ENCODE measurements around the gene RCSD1.

RCSD1 gene

DNA sequence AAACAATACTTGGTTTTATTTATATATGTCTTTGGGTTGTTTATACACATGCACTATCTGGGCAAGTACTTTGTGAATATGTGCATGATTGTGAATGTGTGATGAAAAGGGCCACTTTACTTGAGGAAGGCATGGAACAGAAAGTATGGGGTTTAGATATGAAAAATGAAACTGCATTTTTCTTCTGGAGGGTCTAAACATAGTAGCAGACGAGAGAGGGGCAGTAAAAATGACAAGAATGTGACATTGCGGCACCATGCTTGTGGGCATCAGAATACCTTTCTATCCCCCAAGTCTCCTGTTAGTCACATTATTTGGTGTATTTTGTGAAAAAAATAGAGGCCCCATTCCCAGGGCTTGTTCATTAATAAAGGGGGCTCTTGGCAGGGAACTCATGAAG is 76.3 kb downstream of the RCSD1 start:
- TF ChIP-seq RAD21 (IDR thresholded peaks at IDR 0.05; ENCODE audit: low read depth) (no peak), TAF1 (IDR thresholded peaks at IDR 0.05; ENCODE audit: low read depth) (no peak), ZBTB7A (IDR thresholded peaks at IDR 0.05; ENCODE audit: low read depth) (no peak), TCF12 (IDR thresholded peaks at IDR 0.05; ENCODE audit: low read depth) (no peak), NFIC (IDR thresholded peaks at IDR 0.05) (no peak), YY1 (IDR thresholded peaks at IDR 0.05; ENCODE audit: low read depth) (no peak)

DNA sequence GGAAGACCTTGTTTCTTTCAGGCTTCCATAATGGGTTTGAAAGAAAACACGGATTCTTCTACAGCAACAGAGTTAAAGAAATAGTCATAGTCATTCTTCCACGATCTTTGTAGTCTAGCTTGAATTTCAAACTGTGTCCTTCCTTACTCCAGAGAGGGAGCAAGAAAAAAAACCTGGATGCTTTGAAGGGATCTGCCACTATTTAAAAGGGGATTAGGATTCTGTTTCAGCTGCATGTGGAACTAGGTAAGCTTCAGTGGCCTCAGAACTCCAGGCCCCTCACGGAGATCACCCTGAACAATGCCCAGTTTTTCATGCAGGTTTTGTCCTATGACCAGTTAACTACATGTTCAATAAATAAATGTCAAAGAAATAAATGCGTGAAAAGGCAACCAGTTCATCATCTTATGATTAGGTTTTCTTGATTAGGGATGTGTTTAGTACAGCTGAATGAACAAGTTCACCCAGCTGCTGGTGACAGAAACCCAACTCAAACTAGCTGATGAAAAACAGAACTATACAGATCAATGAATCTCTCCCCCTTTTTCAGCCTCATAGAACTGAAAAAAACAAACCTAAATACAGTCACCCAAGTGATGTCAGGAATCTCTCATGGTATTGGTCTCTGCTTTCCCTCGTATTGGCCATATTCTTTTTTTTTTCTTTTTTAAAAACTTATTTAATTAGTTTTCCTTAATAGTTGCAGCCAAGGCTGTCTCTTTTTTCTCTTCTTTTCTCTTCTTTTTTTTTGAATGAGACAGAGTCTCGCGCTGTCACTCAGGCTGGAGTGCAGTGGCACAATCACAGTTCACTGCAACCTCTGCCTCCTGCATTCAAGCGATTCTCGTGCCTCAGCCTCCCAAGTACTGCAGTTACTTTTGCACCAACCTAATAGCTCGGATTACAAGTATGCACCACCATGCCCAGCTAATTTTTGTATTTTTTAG is 77.2 kb downstream of the RCSD1 start:
- TF ChIP-seq TEAD4 (IDR thresholded peaks at IDR 0.05), result no peak
- no peak for TF ChIP-seq TAF1 (IDR thresholded peaks at IDR 0.05; ENCODE audit: low read depth)
- no peak for TF ChIP-seq EP300 (IDR thresholded peaks at IDR 0.05; ENCODE audit: borderline replicate concordance)
- TF ChIP-seq RAD21 (IDR thresholded peaks at IDR 0.05; ENCODE audit: low read depth), result no peak
- no peak for TF ChIP-seq YY1 (IDR thresholded peaks at IDR 0.05; ENCODE audit: low read depth)

DNA sequence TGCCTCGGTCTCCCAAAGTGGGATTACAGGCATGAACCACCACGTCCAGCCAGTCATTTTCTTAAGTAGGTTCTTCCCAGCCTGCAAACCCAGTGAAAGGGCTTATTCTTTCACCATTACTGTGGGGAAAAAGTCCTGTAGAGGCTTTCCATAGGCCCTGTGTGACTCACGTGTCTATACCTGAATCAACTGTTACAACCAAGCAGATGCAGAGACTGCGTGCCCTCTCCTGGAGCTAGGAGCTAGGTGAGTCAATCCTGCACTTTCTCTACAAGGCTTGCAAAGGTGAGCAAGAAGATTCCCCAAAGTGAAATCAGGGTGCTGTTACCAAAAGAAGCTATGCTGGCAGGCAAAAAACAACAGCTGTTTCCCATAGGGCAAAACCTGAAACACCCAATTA is 77.9 kb downstream of the RCSD1 start:
- TF ChIP-seq, protein P1, sequence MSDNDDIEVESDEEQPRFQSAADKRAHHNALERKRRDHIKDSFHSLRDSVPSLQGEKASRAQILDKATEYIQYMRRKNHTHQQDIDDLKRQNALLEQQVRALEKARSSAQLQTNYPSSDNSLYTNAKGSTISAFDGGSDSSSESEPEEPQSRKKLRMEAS (IDR thresholded peaks at IDR 0.05), result no peak
- no peak for TF ChIP-seq TAF1 (IDR thresholded peaks at IDR 0.05; ENCODE audit: low read depth)
- TF ChIP-seq ZBTB7A (IDR thresholded peaks at IDR 0.05; ENCODE audit: low read depth), result no peak
- TF ChIP-seq, protein P2, sequence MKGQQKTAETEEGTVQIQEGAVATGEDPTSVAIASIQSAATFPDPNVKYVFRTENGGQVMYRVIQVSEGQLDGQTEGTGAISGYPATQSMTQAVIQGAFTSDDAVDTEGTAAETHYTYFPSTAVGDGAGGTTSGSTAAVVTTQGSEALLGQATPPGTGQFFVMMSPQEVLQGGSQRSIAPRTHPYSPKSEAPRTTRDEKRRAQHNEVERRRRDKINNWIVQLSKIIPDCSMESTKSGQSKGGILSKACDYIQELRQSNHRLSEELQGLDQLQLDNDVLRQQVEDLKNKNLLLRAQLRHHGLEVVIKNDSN (IDR thresholded peaks at IDR 0.05), result no peak
- TF ChIP-seq CREB1 (IDR thresholded peaks at IDR 0.05; ENCODE audit: low read depth), result no peak
- TF ChIP-seq TEAD4 (IDR thresholded peaks at IDR 0.05), result no peak

DNA sequence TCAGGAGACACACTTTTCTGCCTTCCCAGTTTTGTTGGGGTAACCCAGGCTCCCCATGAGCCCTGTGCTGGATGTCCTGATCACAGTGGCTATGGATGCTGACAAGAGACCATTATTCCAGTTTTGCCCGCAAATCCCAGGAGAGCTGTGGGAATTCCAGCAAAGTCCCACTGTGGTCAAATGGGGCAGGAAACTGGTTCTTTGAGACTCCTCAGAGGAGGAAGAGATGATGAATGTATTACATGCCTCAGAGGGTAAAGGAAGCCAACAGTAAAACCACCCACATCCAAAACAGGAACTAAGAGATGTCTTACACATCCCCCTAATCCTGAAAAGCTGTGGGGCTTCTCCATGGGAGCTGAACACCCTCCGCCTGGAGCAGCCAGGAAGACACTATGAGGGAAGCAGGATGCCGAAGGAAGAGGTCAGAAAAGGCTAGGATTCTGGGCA is 78.9 kb downstream of the RCSD1 start:
- TF ChIP-seq ZBTB7A (IDR thresholded peaks at IDR 0.05; ENCODE audit: low read depth), result no peak
- no peak for TF ChIP-seq TEAD4 (IDR thresholded peaks at IDR 0.05)
- TF ChIP-seq TAF1 (IDR thresholded peaks at IDR 0.05; ENCODE audit: low read depth), result no peak
- TF ChIP-seq, protein P2 (IDR thresholded peaks at IDR 0.05), result no peak
- no peak for TF ChIP-seq CEBPB (IDR thresholded peaks at IDR 0.05)
- TF ChIP-seq RAD21 (IDR thresholded peaks at IDR 0.05; ENCODE audit: low read depth), result no peak
- no peak for TF ChIP-seq NFIC (IDR thresholded peaks at IDR 0.05)
- TF ChIP-seq, protein P1 (IDR thresholded peaks at IDR 0.05), result no peak
- TF ChIP-seq EP300 (IDR thresholded peaks at IDR 0.05; ENCODE audit: borderline replicate concordance), result no peak

DNA sequence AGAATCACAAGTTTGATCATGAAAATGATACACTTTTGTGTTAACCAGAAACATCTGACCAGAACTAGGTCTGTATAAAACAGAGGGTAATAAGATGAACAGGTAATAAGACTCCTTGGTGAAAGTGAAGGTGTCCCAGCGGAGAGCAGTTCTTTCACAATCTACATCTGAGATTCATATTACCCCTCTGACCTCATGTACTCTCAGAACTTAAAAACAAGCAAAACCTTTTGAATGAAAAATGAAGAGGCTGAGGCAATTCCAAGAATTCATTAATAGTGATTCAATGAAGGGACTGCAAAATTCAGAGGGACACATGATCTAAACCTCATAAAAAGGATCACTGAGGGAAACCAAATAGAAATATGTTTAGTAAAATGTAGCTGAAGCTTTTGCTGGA is 80.8 kb downstream of the RCSD1 start:
- TF ChIP-seq EGR1 (IDR thresholded peaks at IDR 0.05), result no peak
- no peak for TF ChIP-seq TCF12 (IDR thresholded peaks at IDR 0.05; ENCODE audit: low read depth)
- TF ChIP-seq CEBPB (IDR thresholded peaks at IDR 0.05), result no peak
- no peak for TF ChIP-seq NFIC (IDR thresholded peaks at IDR 0.05)
- TF ChIP-seq RAD21 (IDR thresholded peaks at IDR 0.05; ENCODE audit: low read depth), result no peak
- TF ChIP-seq TAF1 (IDR thresholded peaks at IDR 0.05; ENCODE audit: low read depth), result no peak
- TF ChIP-seq TEAD4 (IDR thresholded peaks at IDR 0.05), result no peak
- no peak for TF ChIP-seq YY1 (IDR thresholded peaks at IDR 0.05; ENCODE audit: low read depth)
- TF ChIP-seq ZBTB7A (IDR thresholded peaks at IDR 0.05; ENCODE audit: low read depth), result no peak
- TF ChIP-seq, protein P2 (IDR thresholded peaks at IDR 0.05), result no peak
- TF ChIP-seq CREB1 (IDR thresholded peaks at IDR 0.05; ENCODE audit: low read depth), result no peak
- TF ChIP-seq FOXM1 (IDR thresholded peaks at IDR 0.05; ENCODE audit: borderline replicate concordance, low read depth), result no peak
- TF ChIP-seq EP300 (IDR thresholded peaks at IDR 0.05; ENCODE audit: borderline replicate concordance), result no peak
- TF ChIP-seq, protein P3, sequence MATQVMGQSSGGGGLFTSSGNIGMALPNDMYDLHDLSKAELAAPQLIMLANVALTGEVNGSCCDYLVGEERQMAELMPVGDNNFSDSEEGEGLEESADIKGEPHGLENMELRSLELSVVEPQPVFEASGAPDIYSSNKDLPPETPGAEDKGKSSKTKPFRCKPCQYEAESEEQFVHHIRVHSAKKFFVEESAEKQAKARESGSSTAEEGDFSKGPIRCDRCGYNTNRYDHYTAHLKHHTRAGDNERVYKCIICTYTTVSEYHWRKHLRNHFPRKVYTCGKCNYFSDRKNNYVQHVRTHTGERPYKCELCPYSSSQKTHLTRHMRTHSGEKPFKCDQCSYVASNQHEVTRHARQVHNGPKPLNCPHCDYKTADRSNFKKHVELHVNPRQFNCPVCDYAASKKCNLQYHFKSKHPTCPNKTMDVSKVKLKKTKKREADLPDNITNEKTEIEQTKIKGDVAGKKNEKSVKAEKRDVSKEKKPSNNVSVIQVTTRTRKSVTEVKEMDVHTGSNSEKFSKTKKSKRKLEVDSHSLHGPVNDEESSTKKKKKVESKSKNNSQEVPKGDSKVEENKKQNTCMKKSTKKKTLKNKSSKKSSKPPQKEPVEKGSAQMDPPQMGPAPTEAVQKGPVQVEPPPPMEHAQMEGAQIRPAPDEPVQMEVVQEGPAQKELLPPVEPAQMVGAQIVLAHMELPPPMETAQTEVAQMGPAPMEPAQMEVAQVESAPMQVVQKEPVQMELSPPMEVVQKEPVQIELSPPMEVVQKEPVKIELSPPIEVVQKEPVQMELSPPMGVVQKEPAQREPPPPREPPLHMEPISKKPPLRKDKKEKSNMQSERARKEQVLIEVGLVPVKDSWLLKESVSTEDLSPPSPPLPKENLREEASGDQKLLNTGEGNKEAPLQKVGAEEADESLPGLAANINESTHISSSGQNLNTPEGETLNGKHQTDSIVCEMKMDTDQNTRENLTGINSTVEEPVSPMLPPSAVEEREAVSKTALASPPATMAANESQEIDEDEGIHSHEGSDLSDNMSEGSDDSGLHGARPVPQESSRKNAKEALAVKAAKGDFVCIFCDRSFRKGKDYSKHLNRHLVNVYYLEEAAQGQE (IDR thresholded peaks at IDR 0.05; ENCODE audit: low read depth), result no peak
- TF ChIP-seq, protein P1 (IDR thresholded peaks at IDR 0.05), result no peak

DNA sequence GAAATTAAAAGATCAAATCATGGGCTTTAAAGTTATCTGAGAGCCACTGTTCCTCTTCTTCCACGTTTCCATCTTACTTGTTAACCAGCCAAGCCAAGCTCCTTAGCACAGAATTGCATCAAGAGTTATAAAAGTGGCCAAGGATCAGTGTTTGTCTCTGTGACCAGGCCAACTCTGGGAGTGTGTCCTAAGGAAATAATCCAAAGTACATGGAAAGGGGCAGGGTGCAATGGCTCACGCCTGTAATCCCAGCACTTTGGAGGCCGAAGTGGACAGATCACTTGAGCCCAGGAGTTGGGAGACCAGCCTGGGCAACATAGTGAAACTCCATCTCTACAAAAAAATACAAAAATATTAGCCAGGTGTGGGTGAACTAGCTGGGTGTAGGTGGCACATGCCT is 81.8 kb downstream of the RCSD1 start:
- TF ChIP-seq CREB1 (IDR thresholded peaks at IDR 0.05; ENCODE audit: low read depth) (no peak), RAD21 (IDR thresholded peaks at IDR 0.05; ENCODE audit: low read depth) (no peak), TEAD4 (IDR thresholded peaks at IDR 0.05) (no peak), YY1 (IDR thresholded peaks at IDR 0.05; ENCODE audit: low read depth) (no peak), CEBPB (IDR thresholded peaks at IDR 0.05) (no peak), ZBTB7A (IDR thresholded peaks at IDR 0.05; ENCODE audit: low read depth) (no peak), FOXM1 (IDR thresholded peaks at IDR 0.05; ENCODE audit: borderline replicate concordance, low read depth) (no peak), TCF12 (IDR thresholded peaks at IDR 0.05; ENCODE audit: low read depth) (no peak), TAF1 (IDR thresholded peaks at IDR 0.05; ENCODE audit: low read depth) (no peak), EP300 (IDR thresholded peaks at IDR 0.05; ENCODE audit: borderline replicate concordance) (no peak)
- TF ChIP-seq, protein P3 (IDR thresholded peaks at IDR 0.05; ENCODE audit: low read depth), result no peak
- TF ChIP-seq, protein P1 (IDR thresholded peaks at IDR 0.05), result no peak
- TF ChIP-seq, protein P2 (IDR thresholded peaks at IDR 0.05), result no peak
